ENCODE measurements around the gene GRIN2C.

GRIN2C gene

DNA sequence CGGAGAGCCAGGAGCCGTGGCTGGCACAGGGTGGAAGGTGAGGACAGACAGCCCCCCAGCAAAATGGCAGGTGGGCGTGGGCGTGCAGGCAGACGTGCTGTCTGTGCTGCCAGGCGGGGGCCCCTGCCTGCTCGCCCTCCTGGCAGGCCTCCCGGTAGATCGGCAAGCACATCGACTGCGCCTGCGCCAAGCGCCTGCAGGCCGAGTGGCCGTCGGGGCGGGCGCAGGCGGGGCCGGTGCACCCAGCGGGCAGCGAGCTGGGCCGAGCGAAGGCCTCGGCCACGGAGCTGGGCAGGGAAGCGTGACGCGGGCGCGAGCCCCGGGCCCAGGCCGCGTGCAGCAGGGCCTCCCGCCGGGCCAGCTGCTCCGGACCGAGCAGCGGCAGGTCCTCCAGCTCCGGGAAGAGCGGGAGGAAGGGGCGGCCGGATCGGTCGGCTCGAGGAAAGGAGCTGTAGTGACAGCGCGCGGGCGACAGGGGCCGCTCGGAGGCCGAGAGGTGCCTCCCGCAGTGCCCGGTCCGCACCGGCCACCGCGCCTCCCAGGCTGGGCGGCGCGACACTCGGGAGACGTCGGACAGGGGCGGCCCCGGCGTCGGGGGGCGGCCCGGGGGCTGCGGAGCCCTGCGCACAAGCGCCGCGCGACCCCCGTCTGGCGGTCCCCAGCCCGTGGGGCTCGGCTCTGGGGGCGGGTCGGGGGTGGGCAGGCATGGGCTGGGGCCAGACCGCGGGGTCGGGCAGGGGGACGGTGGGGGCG is 16.9 kb downstream of the GRIN2C start (continued):
- TF ChIP-seq KLF8 (tag by site-specific recombination; IDR thresholded peaks at IDR 0.05) = peak; percentile 49; the same call in 1 of the 2 replicates
- peak; percentile 89 for TF ChIP-seq ZBTB17 (tag by site-specific recombination; IDR thresholded peaks at IDR 0.05)
- no peak for TF ChIP-seq ZNF621 (tag by site-specific recombination; IDR thresholded peaks at IDR 0.05)
- TF ChIP-seq ZNF510 (tag by site-specific recombination; IDR thresholded peaks at IDR 0.05; ENCODE audit: insufficient replicate concordance) = no peak
- TF ChIP-seq ZNF624 (tag by site-specific recombination; IDR thresholded peaks at IDR 0.05) = no peak
- TF ChIP-seq KLF7 (tag by site-specific recombination; IDR thresholded peaks at IDR 0.05; ENCODE audit: borderline replicate concordance) = no peak
- no peak for TF ChIP-seq ZNF184 (tag by site-specific recombination; IDR thresholded peaks at IDR 0.05)
- TF ChIP-seq FEZF1 (tag by site-specific recombination; IDR thresholded peaks at IDR 0.05) = no peak
- no peak for TF ChIP-seq ZNF155 (tag by site-specific recombination; IDR thresholded peaks at IDR 0.05)
- TF ChIP-seq ZIC2 (tag by site-specific recombination; IDR thresholded peaks at IDR 0.05) = peak; percentile 19
- TF ChIP-seq KLF1 (tag by site-specific recombination; IDR thresholded peaks at IDR 0.05) = 0 out of 2 replicates have a peak, but pooled peaks have one; percentile 31
- no peak for TF ChIP-seq REPIN1 (tag by site-specific recombination; IDR thresholded peaks at IDR 0.05; ENCODE audit: low read depth)
- TF ChIP-seq EGR2 (tag by site-specific recombination; IDR thresholded peaks at IDR 0.05; ENCODE audit: low read depth) = 0 out of 2 replicates have a peak, but pooled peaks have one; percentile 26
- TF ChIP-seq, protein P1, sequence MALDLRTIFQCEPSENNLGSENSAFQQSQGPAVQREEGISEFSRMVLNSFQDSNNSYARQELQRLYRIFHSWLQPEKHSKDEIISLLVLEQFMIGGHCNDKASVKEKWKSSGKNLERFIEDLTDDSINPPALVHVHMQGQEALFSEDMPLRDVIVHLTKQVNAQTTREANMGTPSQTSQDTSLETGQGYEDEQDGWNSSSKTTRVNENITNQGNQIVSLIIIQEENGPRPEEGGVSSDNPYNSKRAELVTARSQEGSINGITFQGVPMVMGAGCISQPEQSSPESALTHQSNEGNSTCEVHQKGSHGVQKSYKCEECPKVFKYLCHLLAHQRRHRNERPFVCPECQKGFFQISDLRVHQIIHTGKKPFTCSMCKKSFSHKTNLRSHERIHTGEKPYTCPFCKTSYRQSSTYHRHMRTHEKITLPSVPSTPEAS (tag by site-specific recombination; IDR thresholded peaks at IDR 0.05) = no peak
- TF ChIP-seq ZNF366 (tag by site-specific recombination; conservative IDR thresholded peaks at IDR 0.05) = no peak
- no peak for TF ChIP-seq KLF10 (tag by site-specific recombination; IDR thresholded peaks at IDR 0.05)
- TF ChIP-seq, protein P2, sequence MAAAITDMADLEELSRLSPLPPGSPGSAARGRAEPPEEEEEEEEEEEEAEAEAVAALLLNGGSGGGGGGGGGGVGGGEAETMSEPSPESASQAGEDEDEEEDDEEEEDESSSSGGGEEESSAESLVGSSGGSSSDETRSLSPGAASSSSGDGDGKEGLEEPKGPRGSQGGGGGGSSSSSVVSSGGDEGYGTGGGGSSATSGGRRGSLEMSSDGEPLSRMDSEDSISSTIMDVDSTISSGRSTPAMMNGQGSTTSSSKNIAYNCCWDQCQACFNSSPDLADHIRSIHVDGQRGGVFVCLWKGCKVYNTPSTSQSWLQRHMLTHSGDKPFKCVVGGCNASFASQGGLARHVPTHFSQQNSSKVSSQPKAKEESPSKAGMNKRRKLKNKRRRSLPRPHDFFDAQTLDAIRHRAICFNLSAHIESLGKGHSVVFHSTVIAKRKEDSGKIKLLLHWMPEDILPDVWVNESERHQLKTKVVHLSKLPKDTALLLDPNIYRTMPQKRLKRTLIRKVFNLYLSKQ (tag by site-specific recombination; IDR thresholded peaks at IDR 0.05; ENCODE audit: borderline replicate concordance) = no peak
- no peak for TF ChIP-seq ZBTB48 (tag by site-specific recombination; IDR thresholded peaks at IDR 0.05)
- 0 out of 2 replicates have a peak, but pooled peaks have one; percentile 63 for TF ChIP-seq KLF9 (tag by site-specific recombination; IDR thresholded peaks at IDR 0.05; ENCODE audit: low read depth)
- peak; percentile 89 for TF ChIP-seq ZFHX2 (tag by site-specific recombination; conservative IDR thresholded peaks at IDR 0.05)
- TF ChIP-seq ZNF341 (tag by site-specific recombination; IDR thresholded peaks at IDR 0.05; ENCODE audit: low read depth) = peak; percentile 45; the same call in 1 of the 2 replicates
- TF ChIP-seq ZNF211 (tag by site-specific recombination; IDR thresholded peaks at IDR 0.05; ENCODE audit: low read depth) = no peak
- TF ChIP-seq ZNF174 (tag by site-specific recombination; IDR thresholded peaks at IDR 0.05) = no peak
- 0 out of 2 replicates have a peak, but pooled peaks have one; percentile 9 for TF ChIP-seq YY2 (tag by site-specific recombination; IDR thresholded peaks at IDR 0.05)
- TF ChIP-seq ZNF843 (tag by site-specific recombination; IDR thresholded peaks at IDR 0.05) = no peak
- no peak for TF ChIP-seq ZNF791 (tag by site-specific recombination; IDR thresholded peaks at IDR 0.05)
- TF ChIP-seq ZNF146 (tag by site-specific recombination; IDR thresholded peaks at IDR 0.05) = no peak

Measured in HEK293 (cell line).